Activated CD4-positive, CD25-positive, alpha-beta regulatory T cell (primary cell): ENCODE measurements around the gene GSTP1.
"Not testable (repeated sequence)": the region's sequence is repeated elsewhere in the genome, so short reads cannot be mapped to it uniquely, and the experiment has no call there.

ENCODE experiments used
- DNase-seq, 4 experiments: peaks; one replicate each; lab custom pipeline; 2025; lab: John Stamatoyannopoulos, UW

The GSTP1 gene

GRCh38 chr11:67583247-67584204 lies at the start of gene GSTP1:
Gene GSTP1, plus strand, starts transcription at chr11:67583812. Its CDS starts 32 bp downstream, at chr11:67583844.
- DNase-seq, result peak; percentile 58 to 64 (median 62)

DNA sequence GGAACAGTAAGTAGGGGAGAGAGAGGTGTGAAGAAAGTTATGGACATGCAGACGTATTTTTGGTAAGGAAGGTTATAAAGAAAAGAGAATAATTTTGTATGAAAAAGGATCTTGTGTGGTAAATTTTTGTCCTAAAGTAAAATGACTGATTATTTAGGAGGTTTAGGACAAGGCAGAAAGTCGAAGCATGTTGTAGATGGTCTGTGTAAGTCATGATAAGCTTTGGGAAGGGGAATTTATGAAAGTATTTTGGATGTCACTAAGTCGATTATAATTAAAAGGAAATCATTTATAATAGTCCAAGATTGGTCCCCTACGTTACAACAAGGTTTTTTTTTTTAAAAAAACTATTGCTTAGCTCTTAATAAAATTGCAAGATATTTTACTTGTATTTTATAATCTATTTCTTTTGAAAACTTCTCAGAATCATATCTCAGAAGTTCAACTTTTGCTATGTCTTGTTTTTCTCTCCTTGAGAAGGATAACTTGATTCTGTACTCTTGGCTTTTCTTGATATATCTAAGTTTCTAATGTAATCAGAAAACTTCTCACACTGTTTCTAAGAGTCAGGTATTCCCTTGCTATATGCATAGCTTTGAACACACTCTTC lies 49.4 kb upstream of the GSTP1 start:
- DNase-seq, result no peak

- no peak for DNase-seq
Observed at GRCh38 chr11:67535561-67535960, 48.1 kb upstream of the GSTP1 start.

- DNase-seq, result no peak
Observed at GRCh38 chr11:67538306-67538705, 45.3 kb upstream of the GSTP1 start.

GRCh38 chr11:67538823-67539505 lies 44.6 kb upstream of the GSTP1 start:
- DNase-seq, result no peak

DNA sequence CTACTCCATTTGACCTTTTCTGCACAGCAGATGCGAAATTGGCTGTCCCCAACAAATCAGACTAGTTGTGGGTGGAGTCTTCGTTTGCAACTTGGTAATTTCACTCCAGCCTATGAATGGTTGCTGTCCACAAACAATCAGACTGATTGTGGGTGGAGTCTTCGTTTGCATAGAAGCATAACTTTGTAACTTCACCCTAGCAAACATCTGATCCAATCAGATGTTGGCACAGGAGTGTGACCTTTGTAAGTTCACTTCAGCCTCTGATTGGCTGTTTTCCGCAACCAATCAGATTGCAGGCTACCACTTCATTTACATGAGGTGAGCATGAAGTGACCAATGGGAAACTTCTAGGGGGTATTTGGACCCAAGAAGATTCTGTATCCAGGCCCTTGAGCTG lies 44.1 kb upstream of the GSTP1 start:
- DNase-seq, result no peak

- DNase-seq, result no peak
Observed at GRCh38 chr11:67541198-67541597, 42.4 kb upstream of the GSTP1 start.

GRCh38 chr11:67542169-67542568 lies 41.4 kb upstream of the GSTP1 start:
- no peak for DNase-seq

- no peak for DNase-seq
Observed at GRCh38 chr11:67542971-67543370, 40.6 kb upstream of the GSTP1 start.

DNA sequence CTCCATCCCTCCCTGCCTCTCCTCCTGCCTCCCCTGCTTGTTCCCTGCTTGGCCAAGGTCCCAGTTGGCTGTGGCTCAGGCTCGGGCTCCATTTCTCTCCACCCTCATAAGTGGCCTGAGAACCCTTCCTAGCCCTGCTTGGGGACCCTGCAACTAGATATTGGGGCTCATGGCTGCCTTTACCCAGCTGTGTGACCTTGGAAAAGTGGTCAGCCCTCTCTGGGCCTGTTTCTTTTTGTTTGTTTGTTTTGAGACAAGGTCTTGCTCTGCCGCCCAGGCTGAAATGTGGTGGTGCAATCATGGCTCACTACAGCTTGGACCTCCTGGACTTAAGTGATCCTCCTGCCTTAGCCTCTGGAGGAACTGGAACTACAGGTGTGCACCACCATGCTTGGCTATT lies 40.0 kb upstream of the GSTP1 start:
- DNase-seq, result no peak

- DNase-seq, result no peak
Observed at GRCh38 chr11:67544616-67545242, 38.9 kb upstream of the GSTP1 start.

DNA sequence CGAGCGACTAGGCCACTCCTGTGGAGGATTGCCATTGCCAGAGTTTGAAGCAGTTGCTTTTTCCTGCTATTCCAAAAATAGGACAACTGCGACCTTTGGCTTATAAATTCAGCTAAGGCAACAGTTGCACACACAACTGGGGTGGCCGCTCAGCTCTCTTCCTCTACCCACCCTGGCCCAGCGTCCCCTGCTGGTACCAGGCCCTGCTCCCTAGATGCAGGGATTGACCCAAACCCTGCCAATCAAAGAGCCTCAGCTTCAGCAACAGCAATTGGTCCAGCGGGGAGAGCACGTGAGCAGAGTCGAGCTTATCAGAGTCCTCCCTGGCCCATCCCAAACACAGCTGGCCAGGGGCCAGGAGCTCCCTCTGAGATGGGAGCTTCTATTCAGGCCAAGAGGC lies 38.3 kb upstream of the GSTP1 start:
- DNase-seq, result no peak

- not testable (repeated sequence) for DNase-seq
Observed at GRCh38 chr11:67548112-67548511, 35.5 kb upstream of the GSTP1 start.

DNA sequence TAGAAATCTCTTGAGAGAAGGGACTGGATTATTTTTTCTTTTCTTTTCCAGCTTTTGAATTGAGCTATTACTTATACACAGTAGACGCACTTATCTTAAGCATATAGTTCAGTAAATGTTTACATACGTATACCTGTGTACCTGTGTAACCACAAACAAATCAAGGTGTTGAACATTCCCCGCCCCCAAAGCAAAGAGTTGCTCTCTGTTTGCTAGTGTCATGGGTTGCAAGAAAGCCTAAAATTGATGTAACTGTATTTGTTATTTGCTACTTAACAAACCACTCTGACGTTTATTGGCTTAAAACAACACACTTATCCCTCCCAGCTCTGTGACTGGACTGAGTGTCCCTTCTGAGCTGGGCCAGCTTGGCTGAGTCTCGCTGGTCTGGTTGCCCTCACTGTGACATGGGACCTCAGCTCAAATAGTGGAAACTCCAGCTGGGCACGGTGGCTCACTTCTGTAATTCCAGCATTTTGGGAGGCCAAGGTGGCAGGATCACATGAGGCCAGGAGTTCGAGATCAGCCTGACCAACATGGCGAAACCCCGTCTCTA lies 35.0 kb upstream of the GSTP1 start:
- DNase-seq, result no peak

DNA sequence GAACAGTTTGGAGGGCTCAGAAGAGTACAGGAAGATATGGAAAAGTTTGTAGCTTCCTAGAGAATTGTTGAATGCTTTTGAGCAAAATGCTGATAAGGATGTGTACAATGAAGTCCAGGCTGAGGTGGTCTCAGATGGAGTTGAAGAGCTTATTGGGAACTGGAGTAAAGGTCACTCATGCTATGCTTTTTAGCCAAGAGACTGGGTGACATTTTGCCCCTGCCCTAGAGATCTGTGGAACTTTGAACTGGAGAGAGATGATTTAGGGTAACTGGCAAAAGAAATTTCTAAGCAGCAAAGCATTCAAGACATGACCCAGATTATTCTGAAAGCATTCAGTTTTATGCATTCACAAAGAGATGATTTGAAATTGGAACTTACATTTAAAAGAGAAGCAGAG lies 32.5 kb upstream of the GSTP1 start:
- DNase-seq, result no peak

GRCh38 chr11:67551697-67552096 lies 31.9 kb upstream of the GSTP1 start:
- not testable (repeated sequence) for DNase-seq

DNA sequence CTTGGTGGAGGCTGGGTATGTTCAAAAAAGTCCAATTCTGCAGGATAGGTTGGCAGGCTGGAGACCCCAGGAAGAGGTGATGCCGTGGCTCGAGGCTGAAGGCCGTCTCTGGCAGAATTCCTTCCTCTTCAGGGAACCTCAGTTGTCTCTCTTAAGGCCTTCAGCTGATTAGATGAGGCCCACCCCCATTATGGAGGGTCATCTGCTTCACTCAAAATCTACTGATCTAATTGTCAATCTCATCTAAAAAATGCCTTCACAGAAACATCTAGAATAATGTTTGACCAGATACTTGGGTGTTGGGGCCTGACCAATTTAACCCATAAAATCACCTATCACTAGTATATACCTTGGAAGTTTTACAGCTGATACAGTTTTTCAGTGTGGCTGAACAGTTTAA lies 27.4 kb upstream of the GSTP1 start:
- no peak for DNase-seq

DNA sequence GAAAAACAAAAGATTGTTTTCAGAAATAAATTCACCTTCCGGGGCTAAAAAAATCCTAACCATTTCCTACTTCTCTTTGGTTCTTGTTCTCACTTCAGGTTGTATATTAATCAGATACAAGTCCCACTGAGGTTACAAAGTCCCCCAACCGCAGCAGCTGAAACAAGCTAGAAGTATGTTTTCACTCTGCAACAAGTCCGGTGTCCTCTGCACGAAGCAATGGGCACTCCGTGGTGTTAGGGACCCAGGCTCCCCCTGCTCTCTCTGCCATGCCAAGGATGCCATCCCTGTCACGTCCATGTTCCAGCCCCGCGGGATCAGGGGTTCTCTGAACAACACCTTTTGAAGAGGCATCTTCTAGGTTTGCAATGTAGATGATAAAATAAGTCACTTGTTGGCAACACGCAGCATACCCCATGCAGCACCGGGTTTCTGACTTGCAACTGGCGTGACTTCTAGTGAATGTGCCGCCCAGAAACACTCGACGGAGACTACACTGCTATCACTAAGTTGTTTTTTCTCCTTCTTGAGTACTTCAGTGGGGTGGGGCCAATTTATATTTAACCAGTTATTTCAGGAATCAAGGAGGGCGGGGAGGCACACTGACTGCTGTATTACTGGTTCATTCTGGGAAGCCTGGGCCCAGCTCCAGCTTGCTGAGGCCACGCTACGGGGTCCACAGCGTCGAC lies 25.4 kb upstream of the GSTP1 start:
- no peak for DNase-seq

DNA sequence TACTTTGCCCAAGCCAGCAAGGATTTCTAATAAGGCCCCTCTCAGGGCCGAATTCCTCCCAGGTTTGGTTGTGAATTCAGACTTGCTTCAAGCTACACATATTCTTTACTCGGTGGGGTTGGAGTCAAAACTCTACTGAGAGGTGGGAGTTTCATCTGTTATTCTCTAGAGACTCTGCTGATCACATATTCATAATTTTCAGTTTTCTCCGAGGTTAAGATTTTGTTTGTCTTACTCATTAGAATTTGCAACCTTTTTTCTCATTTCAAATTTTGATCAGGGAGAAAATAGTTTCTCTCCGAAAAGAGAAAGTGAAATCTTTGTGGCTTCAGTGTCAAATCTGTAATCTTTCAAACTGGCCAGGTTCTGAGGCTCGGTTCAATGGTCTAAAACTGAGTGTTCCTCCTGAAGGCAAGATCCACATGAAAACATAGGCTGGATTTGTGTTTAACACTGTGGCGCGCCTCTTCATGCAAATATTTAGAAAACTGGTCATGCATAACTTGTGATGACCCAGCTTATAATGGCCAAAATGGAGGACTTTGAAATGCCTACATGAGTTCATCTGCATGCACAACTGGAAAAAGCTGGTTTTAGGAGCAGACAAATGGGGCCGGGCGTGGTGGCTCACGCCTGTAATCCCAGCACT lies 21.5 kb upstream of the GSTP1 start:
- DNase-seq, result no peak

- DNase-seq, result no peak
Observed at GRCh38 chr11:67562963-67563704, 20.5 kb upstream of the GSTP1 start.
